ENCODE data around the gene SEMA4B.

- TF ChIP-seq CTCF (IDR thresholded peaks at IDR 0.05) (no peak), POLR2A (IDR thresholded peaks at IDR 0.05) (no peak), POLR2AphosphoS5 (IDR thresholded peaks at IDR 0.05) (no peak)
These were observed 11.2 kb upstream of the SEMA4B start for GRCh38 chr15:90189781-90190467.
